GM12878 (cell line): ENCODE results near the gene ATP5F1A. TPM values are rescaled to one million over a fixed set of nuclear protein-coding genes. Genes with fewer than 3 reads are reported as not detected.

Source experiments
- CHD4 ChIP-seq: fragments of 200-600 bp; sonication (generic); IDR thresholded peaks from 2 replicates; pipeline ENCODE4 v1.6.1; 2016; ENCODE audit warnings: mild to moderate bottlenecking
- CREM ChIP-seq: IDR thresholded peaks from 2 replicates; pipeline ENCODE4 v1.6.1; 2014; ENCODE audit warnings: antibody characterized with exemption, low read depth
- EGR1 ChIP-seq, 2 experiments: IDR thresholded peaks; 1 replicate in 1 of 2; 2 replicates in 1 of 2; pipeline ENCODE4 v1.6.1; 2011 to 2012; ENCODE audit warnings: low read depth in 2 of 2, low read length in 2 of 2, borderline replicate concordance in 1 of 2, mild to moderate bottlenecking in 1 of 2, moderate library complexity in 1 of 2
- EP300 ChIP-seq, 2 experiments: fragments of 150-350 bp in 1 of 2; IDR thresholded peaks; 2 replicates each; pipeline ENCODE4 v1.6.1; 2011 to 2012; ENCODE audit warnings: low read depth in 2 of 2, low read length in 2 of 2, borderline replicate concordance in 1 of 2, improper control_type of control experiment in 1 of 2, inconsistent platforms in 1 of 2; ENCODE audit not compliant: control insufficient read depth in 1 of 2
- FOS ChIP-seq: IDR thresholded peaks from 3 replicates; pipeline ENCODE4 v1.6.1; 2011; ENCODE audit warnings: borderline replicate concordance; ENCODE audit not compliant: insufficient read length; ENCODE audit errors: extremely low read depth
- FOXM1 ChIP-seq: IDR thresholded peaks from 2 replicates; pipeline ENCODE4 v1.6.1; 2012; ENCODE audit warnings: low read depth, mild to moderate bottlenecking, inconsistent platforms, low read length, moderate library complexity
- HCFC1 ChIP-seq: fragments of 150-350 bp; IDR thresholded peaks from 2 replicates; pipeline ENCODE4 v1.6.1; 2014; ENCODE audit warnings: low read length
- IKZF2 ChIP-seq, 2 experiments: fragments of 450-650 bp; IDR thresholded peaks; 2 replicates each; pipeline ENCODE4 v1.6.1; 2017; ENCODE audit warnings: mild to moderate bottlenecking in 2 of 2, moderate library complexity in 2 of 2
- NBN ChIP-seq: fragments of 450-650 bp; IDR thresholded peaks from 2 replicates; pipeline ENCODE4 v1.6.1; 2016
- NFYB ChIP-seq: IDR thresholded peaks from 2 replicates; pipeline ENCODE4 v1.6.1; 2011; ENCODE audit warnings: low read depth, mild to moderate bottlenecking, low read length, improper control_type of control experiment, moderate library complexity; ENCODE audit not compliant: insufficient read depth
- NRF1 ChIP-seq: conservative IDR thresholded peaks from 2 replicates; pipeline ENCODE4 v1.6.1; 2011; ENCODE audit warnings: mild to moderate bottlenecking, low read depth, low read length, improper control_type of control experiment
- POLR2AphosphoS2 ChIP-seq: IDR thresholded peaks from 2 replicates; pipeline ENCODE4 v1.6.1; 2011; ENCODE audit warnings: low read depth, mild to moderate bottlenecking, low read length, improper control_type of control experiment, moderate library complexity
- RB1 ChIP-seq: fragments of 450-650 bp; formaldehyde crosslinking; IDR thresholded peaks from 2 replicates; pipeline ENCODE4 v1.6.1; 2017; ENCODE audit warnings: mild to moderate bottlenecking, borderline replicate concordance
- RCOR1 ChIP-seq: conservative IDR thresholded peaks from 2 replicates; pipeline ENCODE4 v1.6.1; 2012; ENCODE audit warnings: low read depth, low read length, improper control_type of control experiment
- TAF1 ChIP-seq: IDR thresholded peaks from 2 replicates; pipeline ENCODE4 v1.6.1; 2011; ENCODE audit warnings: mild to moderate bottlenecking, low read depth, low read length, borderline replicate concordance
- TARDBP ChIP-seq: IDR thresholded peaks from 2 replicates; pipeline ENCODE4 v1.6.1; 2016; ENCODE audit warnings: borderline replicate concordance
- polyA plus RNA-seq, 11 experiments: library from polyadenylated mRNA; depleted of rRNA in 4 of 11; unstranded in 6 of 11; stranded (reverse) in 5 of 11; fragments of >200 nt; fragmentation: Nextera tagmentation in 4 of 11; fragmentation: Illumina TruSeq in 1 of 11; extraction: Ambion mirVana in 4 of 11; extraction: Trizol in 1 of 11; gene quantifications; 1 replicate in 1 of 11; 2 replicates in 10 of 11; pipeline versions ENCODE4 v1.2.1 to v1.2.3, GENCODE V29; 2011 to 2016; ENCODE audit warnings: inconsistent platforms in 2 of 11, missing spikeins in 2 of 11, low read depth in 1 of 11
- total RNA-seq, 4 experiments: library from RNA; depleted of rRNA in 3 of 4; stranded (reverse); fragments of >200 nt in 3 of 4; fragmentation: Illumina TruSeq in 1 of 4; extraction: Trizol in 1 of 4; gene quantifications; 2 replicates each; pipeline versions ENCODE4 v1.2.1 to v1.2.3, GENCODE V29; 2013 to 2021
- TF ChIP-seq, protein P1 (sequence below): fragments of 450-650 bp; IDR thresholded peaks from 2 replicates; pipeline ENCODE4 v1.6.1; 2017; ENCODE audit warnings: low read depth, mild to moderate bottlenecking, moderate library complexity
- TF ChIP-seq, protein P2 (sequence below): fragments of 450-650 bp; IDR thresholded peaks from 2 replicates; pipeline ENCODE4 v1.6.1; 2017; ENCODE audit warnings: mild to moderate bottlenecking, moderate library complexity
- TF ChIP-seq, protein P3 (sequence below): fragments of 450-650 bp; conservative IDR thresholded peaks from 2 replicates; pipeline ENCODE4 v1.6.1; 2017; ENCODE audit warnings: mild to moderate bottlenecking, moderate library complexity
- TF ChIP-seq, protein P4 (sequence below): IDR thresholded peaks from 2 replicates; pipeline ENCODE4 v1.6.1; 2011; ENCODE audit warnings: borderline replicate concordance, low read depth, mild to moderate bottlenecking, moderate library complexity, low read length; ENCODE audit not compliant: insufficient read depth, poor library complexity, severe bottlenecking

The ATP5F1A gene
- total and polyA plus RNA-seq, 10 of the 15 experiments (the other 5 are each of a cell fraction or from before 2014, with no cell fraction given), result 592 to 1,161 (median 723) TPM

DNA sequence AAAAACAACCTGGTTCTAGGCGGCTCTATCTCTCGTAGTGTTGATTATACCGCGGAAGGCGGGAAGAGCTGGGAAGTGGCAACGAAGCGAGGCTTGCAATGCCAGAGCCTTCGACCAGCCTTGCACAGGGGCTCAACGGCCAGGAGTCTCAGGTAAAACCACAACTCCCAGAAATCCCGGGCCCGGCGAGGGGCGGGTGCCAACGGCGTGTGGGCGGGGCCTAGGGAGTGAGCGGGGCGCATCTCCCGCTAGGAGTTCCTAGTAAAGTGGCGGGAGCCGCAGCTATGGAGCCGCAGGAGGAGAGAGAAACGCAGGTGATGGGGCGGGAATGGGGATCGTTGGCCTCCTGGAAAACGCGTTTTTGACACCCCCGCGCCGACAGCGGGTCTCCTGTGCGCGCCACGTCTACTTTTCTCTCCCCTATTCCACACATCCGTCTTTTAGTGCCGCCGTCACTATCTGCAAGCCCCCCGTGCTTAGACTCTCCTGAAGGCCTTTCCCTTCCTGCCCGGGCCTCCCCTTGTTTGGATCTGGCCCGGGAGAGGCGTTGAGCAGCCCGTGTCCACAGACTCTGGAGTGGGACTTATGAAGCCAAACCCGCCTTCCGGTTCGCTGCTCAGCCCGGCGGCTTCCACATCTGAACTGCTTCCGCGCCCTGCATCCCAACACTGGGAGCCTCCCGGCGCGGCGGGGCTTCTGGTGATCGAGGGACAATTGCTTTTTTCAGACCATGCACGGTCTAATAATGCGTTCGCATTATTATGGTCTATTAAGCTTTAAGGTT lies 6.2 kb upstream of the ATP5F1A start, which contains the start of gene HAUS1 (continued):
- TF ChIP-seq TAF1, result 0 out of 2 replicates have a peak, but pooled peaks have one; percentile 16
- TF ChIP-seq, protein P1, sequence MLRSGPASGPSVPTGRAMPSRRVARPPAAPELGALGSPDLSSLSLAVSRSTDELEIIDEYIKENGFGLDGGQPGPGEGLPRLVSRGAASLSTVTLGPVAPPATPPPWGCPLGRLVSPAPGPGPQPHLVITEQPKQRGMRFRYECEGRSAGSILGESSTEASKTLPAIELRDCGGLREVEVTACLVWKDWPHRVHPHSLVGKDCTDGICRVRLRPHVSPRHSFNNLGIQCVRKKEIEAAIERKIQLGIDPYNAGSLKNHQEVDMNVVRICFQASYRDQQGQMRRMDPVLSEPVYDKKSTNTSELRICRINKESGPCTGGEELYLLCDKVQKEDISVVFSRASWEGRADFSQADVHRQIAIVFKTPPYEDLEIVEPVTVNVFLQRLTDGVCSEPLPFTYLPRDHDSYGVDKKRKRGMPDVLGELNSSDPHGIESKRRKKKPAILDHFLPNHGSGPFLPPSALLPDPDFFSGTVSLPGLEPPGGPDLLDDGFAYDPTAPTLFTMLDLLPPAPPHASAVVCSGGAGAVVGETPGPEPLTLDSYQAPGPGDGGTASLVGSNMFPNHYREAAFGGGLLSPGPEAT, result peak; percentile 59; the same call in 1 of the 2 replicates
- TF ChIP-seq EP300 (IDR thresholded peaks at IDR 0.05; ENCODE audit: borderline replicate concordance in 1 of 2, control insufficient read depth in 1 of 2, low read depth in 2 of 2, low read length in 2 of 2), result no peak
- TF ChIP-seq POLR2AphosphoS2, result 0 out of 2 replicates have a peak, but pooled peaks have one; percentile 38
- TF ChIP-seq FOS, result no peak
- peak in 1 of 2 experiments; percentile 54; a peak in 1 of 3 replicates for TF ChIP-seq EGR1 (IDR thresholded peaks at IDR 0.05; ENCODE audit: borderline replicate concordance in 1 of 2, low read depth in 2 of 2, low read length in 2 of 2)
- 0 out of 2 replicates have a peak, but pooled peaks have one; percentile 29 for TF ChIP-seq CREM
- TF ChIP-seq IKZF2 (IDR thresholded peaks at IDR 0.05), result peak; percentile 62 to 75
- TF ChIP-seq, protein P2, sequence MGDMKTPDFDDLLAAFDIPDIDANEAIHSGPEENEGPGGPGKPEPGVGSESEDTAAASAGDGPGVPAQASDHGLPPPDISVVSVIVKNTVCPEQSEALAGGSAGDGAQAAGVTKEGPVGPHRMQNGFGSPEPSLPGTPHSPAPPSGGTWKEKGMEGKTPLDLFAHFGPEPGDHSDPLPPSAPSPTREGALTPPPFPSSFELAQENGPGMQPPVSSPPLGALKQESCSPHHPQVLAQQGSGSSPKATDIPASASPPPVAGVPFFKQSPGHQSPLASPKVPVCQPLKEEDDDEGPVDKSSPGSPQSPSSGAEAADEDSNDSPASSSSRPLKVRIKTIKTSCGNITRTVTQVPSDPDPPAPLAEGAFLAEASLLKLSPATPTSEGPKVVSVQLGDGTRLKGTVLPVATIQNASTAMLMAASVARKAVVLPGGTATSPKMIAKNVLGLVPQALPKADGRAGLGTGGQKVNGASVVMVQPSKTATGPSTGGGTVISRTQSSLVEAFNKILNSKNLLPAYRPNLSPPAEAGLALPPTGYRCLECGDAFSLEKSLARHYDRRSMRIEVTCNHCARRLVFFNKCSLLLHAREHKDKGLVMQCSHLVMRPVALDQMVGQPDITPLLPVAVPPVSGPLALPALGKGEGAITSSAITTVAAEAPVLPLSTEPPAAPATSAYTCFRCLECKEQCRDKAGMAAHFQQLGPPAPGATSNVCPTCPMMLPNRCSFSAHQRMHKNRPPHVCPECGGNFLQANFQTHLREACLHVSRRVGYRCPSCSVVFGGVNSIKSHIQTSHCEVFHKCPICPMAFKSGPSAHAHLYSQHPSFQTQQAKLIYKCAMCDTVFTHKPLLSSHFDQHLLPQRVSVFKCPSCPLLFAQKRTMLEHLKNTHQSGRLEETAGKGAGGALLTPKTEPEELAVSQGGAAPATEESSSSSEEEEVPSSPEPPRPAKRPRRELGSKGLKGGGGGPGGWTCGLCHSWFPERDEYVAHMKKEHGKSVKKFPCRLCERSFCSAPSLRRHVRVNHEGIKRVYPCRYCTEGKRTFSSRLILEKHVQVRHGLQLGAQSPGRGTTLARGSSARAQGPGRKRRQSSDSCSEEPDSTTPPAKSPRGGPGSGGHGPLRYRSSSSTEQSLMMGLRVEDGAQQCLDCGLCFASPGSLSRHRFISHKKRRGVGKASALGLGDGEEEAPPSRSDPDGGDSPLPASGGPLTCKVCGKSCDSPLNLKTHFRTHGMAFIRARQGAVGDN, result no peak
- no peak for TF ChIP-seq NRF1
- no peak for TF ChIP-seq RCOR1
- no peak for TF ChIP-seq FOXM1
- TF ChIP-seq, protein P3, sequence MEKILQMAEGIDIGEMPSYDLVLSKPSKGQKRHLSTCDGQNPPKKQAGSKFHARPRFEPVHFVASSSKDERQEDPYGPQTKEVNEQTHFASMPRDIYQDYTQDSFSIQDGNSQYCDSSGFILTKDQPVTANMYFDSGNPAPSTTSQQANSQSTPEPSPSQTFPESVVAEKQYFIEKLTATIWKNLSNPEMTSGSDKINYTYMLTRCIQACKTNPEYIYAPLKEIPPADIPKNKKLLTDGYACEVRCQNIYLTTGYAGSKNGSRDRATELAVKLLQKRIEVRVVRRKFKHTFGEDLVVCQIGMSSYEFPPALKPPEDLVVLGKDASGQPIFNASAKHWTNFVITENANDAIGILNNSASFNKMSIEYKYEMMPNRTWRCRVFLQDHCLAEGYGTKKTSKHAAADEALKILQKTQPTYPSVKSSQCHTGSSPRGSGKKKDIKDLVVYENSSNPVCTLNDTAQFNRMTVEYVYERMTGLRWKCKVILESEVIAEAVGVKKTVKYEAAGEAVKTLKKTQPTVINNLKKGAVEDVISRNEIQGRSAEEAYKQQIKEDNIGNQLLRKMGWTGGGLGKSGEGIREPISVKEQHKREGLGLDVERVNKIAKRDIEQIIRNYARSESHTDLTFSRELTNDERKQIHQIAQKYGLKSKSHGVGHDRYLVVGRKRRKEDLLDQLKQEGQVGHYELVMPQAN, result peak; percentile 43; the same call in 1 of the 2 replicates
- TF ChIP-seq NFYB, result no peak
- peak; percentile 52; the same call in 1 of the 2 replicates for TF ChIP-seq NBN
- TF ChIP-seq, protein P4, sequence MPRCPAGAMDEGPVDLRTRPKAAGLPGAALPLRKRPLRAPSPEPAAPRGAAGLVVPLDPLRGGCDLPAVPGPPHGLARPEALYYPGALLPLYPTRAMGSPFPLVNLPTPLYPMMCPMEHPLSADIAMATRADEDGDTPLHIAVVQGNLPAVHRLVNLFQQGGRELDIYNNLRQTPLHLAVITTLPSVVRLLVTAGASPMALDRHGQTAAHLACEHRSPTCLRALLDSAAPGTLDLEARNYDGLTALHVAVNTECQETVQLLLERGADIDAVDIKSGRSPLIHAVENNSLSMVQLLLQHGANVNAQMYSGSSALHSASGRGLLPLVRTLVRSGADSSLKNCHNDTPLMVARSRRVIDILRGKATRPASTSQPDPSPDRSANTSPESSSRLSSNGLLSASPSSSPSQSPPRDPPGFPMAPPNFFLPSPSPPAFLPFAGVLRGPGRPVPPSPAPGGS, result no peak
- TF ChIP-seq CHD4, result no peak
- peak; percentile 40; the same call in 1 of the 2 replicates for TF ChIP-seq RB1
- TF ChIP-seq TARDBP, result no peak
- TF ChIP-seq HCFC1, result peak; percentile 77
